HG03280 (cell line): Measurements from ENCODE around the gene SCYL2.

Experiments
- ATAC-seq: cut with Tn5 transposase; IDR thresholded peaks from one replicate; pipeline ENCODE4 v1.9.1; 2021; ENCODE audit warnings: mild to moderate bottlenecking, moderate library complexity; ENCODE audit not compliant: unreplicated experiment

Gene SCYL2

GRCh38 chr12:100372853-100373640 is 106.1 kb downstream of the SCYL2 start:
- no peak for ATAC-seq

- ATAC-seq: no peak
These were observed 108.2 kb downstream of the SCYL2 start for GRCh38 chr12:100375038-100375735.

GRCh38 chr12:100376161-100376560 is 109.2 kb downstream of the SCYL2 start:
- no peak for ATAC-seq

GRCh38 chr12:100381379-100381778 is 114.4 kb downstream of the SCYL2 start:
- ATAC-seq: no peak

GRCh38 chr12:100382338-100382737 is 115.4 kb downstream of the SCYL2 start:
- ATAC-seq: no peak

GRCh38 chr12:100383586-100384558 is 116.9 kb downstream of the SCYL2 start:
- ATAC-seq: no peak

- ATAC-seq: no peak
These were observed 117.6 kb downstream of the SCYL2 start for GRCh38 chr12:100384559-100384935.

GRCh38 chr12:100388382-100388781 is 121.4 kb downstream of the SCYL2 start:
- no peak for ATAC-seq
